ENCODE results near the gene CTXN1.

DNA sequence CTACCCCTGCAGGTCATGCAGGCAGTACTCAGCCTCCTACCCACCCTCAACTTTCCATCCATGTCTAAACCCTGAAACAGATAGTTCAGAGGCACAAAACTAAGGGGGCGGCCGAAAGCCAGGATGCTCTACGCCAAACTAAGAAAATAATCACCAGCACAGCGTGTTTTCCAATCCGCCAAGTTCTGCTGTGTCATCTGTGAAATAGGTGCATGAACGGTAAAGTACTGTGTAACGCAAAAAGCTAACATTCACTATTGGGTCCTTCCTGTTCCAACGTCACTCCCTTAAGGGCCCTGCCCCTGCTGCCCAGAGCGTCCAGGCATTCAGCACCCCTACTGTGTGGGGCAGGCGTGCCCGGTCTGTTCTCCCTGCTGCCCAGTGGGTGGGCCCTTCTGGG lies 29.8 kb upstream of the CTXN1 start:
- TF ChIP-seq POLR2AphosphoS5 (IDR thresholded peaks at IDR 0.05; ENCODE audit: borderline replicate concordance, low read depth, low read length) (no peak), EZH2 (IDR thresholded peaks at IDR 0.05) (no peak)

All from SK-N-MC (cell line).